HTR-8/SVneo (cell line): ENCODE measurements around the gene PPARD.

Experiments
- DNase-seq: peaks from one replicate; pipeline ENCODE4 v3.0.0; 2011; ENCODE audit warnings: low spot score, mixed read lengths; ENCODE audit not compliant: insufficient read length
- FAIRE-seq: peaks from 2 replicates; lab custom pipeline; 2011; peaks lifted over from hg19 to GRCh38; lab: Jason Lieb, UNC

PPARD gene

DNA sequence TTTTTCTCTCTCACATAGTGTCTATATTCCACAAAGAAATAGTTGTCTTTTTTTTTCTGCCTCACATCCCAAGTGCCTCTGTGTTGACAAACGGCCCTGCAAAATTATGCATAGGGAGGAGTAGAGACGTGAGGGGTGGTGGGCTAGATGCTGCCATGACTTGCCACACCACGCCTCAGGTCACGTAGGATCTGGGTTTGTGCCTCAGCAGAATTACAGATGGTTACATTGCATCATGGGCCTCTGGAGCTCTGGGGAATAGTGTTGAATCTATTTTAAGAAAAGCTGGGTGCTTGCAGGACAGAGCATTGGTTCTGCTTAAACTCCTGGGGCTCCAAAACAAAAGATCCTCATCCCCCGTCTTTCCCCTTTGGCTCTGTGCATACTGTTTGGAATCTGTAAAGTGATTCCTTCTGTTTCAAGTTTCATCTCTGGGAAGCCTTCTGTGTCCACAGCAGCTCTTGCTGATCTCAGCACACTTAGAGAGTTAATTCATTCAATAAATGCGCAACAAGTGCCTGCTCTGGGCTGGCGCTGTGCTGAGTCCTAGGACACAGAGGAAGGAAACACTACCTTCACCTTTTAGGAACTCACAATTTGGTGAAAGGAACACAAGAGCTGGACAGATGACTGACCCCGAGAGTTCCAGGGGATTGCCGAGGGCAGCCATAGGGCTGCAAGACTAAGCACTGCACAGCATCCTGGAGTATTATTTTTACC, 112.2 kb downstream of the PPARD start:
- no peak for FAIRE-seq

DNA sequence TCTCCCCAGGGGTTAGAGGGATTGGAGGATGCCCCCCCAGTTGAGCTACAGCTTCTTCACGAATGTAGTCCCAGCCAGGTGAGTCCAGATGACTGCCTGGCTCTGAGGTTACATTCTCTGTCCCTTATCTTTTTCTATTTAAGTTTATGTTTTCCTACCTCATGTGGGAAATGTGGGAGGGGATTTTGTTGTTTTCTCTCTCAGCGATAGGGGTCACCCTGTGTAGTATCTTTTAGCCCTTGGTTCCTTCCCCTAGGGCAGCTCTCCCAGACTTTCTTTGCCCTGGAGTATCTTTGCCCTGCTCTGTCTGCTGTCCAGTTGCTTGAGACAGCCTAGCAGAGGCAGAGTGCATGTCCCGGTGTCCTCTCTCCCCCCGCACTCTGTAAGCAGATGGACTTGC, 115.5 kb downstream of the PPARD start:
- DNase-seq, result no peak
- FAIRE-seq, result no peak

More for the DNA sequence above, 112.2 kb downstream of the PPARD start:
- no peak for DNase-seq

DNA sequence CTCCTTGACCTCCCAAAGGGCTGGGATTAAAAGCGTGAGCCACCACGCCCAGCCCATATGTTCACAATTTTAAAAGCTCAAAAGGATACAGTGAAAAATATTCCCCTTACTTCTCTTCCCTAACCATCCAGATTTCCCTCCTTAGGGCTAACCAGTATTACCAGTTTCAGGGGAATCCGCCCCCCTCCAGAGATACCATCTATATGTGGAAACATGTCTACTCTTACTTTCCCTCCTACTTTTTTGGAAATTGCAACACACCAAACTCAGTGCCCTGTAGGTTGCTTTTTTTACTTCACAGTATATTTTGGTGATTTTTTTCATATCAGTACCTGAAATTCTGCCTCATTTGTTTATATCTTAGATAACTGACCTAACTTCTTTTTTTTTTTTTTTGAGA, 118.9 kb downstream of the PPARD start:
- DNase-seq (no peak), FAIRE-seq (no peak)

DNA sequence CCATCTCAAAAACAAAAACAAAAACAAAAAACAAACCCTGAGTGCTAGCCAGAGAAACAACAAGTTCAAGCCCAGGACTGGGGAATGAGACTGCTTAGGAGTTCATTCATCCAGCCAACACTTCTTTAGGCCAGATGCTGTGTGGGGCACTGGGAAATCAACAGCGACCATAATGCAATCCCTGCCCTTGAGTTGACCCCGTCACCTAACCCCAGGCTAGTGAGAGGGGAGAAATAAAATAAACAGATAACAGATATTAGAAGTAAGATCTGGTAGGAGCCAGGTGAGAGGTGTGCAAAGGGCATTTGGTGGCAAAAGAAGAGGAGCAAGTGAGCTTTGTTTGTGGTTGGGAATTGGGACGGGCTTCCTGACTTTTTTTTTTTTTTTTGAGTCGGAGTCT, 120.9 kb downstream of the PPARD start:
- DNase-seq (no peak), FAIRE-seq (no peak)

DNA sequence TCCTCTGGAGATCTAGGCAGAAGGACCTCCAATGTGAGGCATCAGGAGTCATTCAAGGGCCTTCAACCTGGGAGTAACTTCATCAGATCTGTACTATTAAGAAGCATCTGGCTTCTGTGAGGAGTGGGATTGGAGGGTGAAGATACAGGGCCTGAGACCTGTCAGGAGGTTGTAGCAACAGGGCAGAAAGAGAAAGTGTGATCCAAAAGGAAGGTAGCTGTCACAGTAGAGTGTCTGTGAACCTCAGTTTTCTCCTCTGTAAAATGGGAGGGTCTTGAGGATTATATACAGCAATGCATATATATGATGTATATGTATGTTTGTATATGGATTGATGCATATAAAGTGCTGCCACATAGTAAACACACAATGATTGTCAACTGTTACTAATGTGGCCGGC, 123.3 kb downstream of the PPARD start:
- FAIRE-seq, result no peak

DNA sequence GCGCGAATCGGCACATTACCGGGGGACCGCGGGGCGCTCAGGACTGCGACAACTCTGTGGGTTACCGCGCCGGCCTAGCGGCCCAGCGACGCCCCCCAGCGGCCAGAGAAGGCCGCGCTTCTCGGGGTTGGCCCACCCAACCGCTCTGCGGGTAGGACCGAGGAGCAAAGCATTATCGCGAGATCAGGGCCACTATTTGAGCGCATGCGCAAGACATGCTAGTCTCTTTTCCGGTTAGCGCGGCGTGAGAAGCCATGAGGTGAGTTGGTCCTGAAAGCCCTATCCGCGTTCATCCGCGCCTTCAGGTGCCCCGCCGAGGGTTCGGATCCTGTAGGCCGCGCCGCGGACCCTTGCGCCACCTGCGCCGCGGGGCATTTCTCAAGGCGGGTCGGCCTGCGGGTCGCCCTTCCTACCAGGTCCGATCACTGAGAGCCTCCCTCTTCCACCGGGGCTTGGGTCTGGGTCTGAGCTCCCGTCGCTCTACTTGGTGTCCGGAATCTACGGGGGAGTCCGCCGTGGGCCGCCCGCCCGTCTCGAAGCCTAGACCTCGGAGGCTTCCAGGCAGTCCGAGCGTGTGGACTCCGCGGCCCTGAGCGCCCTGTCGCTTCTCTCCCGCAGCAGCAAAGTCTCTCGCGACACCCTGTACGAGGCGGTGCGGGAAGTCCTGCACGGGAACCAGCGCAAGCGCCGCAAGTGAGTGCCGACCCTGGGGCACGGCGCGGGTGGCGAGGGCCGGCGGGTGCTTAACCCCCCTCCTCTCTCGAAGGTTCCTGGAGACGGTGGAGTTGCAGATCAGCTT, 126.0 kb downstream of the PPARD start, which contains the start of gene RPL10A:
Gene RPL10A (plus strand): TSS at position 221 of the 799 bp plus-strand sequence. CDS start 34 bp downstream, at position 255.
- FAIRE-seq (peak; percentile 49), DNase-seq (peak; percentile 97)

More for the DNA sequence above, 123.3 kb downstream of the PPARD start:
- no peak for DNase-seq

DNA sequence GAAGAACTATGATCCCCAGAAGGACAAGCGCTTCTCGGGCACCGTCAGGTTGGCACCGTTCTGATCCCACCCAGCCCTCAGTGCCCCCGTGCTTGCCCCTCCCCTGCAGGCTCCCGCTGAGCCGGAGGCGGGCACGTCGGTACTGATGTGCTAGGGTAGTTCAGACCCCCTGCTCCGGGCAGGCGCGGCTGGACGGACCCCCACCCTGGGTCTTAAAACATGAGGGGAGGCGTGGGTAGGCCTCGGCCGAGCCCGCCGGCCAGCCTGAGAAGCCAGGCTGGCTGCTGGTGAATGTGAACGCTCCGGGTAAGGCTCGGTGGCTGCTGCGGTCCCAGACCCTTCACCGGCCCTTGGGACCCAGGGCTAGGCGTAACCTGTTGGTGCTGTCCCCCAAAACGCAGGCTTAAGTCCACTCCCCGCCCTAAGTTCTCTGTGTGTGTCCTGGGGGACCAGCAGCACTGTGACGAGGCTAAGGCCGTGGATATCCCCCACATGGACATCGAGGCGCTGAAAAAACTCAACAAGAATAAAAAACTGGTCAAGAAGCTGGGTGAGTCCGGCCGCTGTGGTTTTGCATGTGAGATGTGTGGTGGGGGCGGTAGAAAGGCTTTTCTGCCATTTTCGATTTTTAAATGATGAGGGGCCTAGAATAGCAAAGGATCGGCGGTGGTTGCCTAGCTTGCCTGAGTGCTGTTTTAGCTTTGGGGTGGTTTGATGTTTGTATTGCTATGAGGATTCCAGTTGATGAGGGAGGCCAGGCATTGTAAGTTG, 126.8 kb downstream of the PPARD start:
- DNase-seq, result no peak
- no peak for FAIRE-seq

DNA sequence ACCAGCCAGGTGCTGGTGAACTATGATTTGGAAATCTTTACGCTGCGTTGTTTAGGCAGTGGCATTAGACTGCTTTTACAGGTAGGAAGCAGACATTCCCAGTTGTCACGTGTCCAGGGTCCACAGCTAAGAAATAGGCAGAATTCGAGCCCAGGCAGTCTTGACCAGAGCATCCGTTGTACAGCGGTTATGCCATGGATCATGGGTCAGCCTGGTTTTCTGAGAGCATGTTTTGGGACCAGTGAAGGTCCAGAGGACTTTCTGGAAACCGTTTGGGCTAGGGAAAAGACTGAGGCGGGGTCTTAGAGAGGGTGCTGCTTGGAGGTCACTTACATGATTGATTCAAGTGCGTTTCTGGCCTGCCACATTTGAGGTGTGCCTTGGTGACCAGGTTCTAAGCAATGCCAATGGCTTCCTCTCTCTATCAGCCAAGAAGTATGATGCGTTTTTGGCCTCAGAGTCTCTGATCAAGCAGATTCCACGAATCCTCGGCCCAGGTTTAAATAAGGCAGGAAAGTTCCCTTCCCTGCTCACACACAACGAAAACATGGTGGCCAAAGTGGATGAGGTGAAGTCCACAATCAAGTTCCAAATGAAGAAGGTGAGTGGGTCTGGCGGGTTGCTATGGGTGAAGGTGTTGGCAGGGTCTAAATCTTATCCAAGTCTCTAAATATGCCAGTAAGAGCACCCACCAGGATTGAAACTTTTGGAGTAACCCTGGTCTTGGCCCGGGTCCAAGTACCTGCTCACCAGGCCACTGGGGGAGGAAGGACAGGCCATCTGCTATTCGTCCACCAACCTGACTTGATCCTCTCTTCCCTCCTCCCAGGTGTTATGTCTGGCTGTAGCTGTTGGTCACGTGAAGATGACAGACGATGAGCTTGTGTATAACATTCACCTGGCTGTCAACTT, 127.6 kb downstream of the PPARD start:
- FAIRE-seq (no peak), DNase-seq (no peak)

DNA sequence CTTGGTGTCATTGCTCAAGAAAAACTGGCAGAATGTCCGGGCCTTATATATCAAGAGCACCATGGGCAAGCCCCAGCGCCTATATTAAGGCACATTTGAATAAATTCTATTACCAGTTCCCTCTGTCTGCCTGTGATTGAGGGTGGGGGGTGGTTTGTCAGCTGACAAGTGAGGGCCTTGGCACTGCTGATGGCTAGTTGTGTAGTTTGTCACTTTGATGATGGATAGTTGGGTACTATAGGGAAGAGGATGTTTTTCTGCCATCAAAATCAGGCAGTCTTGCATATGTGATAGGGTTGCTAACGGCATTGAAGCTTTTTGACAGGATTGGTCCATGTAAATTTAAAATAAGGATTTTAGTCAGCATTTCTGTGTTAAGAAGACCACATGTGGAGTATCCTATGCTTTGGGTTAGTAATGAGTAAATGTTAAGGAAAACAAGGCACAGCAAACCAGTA, 128.3 kb downstream of the PPARD start:
- FAIRE-seq (no peak), DNase-seq (no peak)

DNA sequence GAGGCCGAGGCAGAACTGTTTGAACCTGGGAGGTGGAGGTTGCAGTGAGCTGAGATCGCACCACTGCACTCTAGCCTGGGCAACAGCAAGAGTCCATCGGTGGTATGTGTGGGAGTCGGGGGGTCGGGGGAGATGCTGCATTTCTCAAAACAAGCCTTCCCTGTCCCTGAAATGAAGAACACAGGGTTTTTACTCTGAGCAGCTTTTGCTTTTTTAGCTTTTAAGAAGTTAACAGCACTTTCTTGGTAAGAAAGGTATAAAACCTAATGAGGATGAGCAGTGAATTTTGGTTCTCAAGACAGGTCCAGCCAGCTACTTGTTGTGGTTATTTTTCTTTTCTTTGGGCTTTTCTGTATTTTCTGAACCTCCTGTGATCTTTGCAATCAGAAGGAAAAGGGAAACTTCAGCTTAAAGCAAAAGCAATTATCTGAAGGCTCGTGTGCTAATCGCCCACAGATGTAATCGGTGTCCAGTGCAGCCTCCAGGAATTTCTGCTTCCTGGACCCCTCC, 129.5 kb downstream of the PPARD start:
- DNase-seq (no peak), FAIRE-seq (no peak)

DNA sequence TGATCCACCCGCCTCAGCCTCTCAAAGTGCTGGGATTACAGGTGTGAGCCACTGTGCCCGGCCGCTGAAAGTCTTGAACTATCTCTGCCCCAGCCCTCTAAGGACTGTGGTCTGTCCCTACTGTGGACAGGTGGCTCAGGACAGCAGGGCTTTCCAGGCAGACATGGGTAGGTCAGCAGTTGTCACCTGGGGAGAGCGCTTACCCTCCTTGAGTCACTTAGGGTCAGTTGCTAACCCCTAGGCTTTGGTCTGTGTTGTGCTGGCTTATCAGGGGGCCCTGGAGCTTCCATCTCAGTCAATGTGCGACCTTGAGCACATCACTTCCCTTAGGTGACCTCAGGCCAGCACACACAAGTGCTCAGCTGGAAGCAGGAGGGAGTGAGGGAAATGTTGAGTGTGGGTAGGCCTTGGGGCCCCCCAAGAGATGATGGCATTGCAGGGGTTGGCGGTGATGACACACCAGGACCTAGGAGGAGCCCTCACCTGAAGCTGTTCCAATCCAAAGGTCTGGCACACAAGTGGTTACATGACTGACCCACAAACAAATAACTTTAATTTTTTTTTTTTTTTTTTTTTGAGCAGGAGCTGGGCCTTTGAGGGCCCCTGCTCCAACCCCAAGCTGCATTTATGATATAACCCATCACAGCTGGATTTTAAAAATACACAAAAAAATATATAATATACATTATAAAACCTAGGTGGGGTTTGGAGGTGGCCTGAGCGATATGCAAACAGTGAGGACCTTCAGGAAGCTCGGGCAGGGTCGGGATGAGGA, 130.9 kb downstream of the PPARD start:
- no peak for FAIRE-seq
- no peak for DNase-seq

DNA sequence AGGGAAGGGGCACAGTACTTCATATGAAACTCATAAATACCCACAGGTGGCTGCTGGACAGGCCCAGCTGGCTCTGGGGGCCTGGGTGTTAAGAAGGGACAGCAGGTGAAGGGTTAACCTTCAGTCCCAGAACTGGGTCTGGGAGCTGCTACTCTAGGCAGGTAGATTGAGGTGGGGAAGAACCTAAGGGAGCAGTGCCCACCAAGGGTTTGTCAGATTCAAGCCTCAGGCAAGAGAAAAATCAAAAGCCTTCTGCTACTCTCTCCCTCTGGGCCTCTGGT, 131.4 kb downstream of the PPARD start:
- DNase-seq, result no peak
- FAIRE-seq, result no peak

DNA sequence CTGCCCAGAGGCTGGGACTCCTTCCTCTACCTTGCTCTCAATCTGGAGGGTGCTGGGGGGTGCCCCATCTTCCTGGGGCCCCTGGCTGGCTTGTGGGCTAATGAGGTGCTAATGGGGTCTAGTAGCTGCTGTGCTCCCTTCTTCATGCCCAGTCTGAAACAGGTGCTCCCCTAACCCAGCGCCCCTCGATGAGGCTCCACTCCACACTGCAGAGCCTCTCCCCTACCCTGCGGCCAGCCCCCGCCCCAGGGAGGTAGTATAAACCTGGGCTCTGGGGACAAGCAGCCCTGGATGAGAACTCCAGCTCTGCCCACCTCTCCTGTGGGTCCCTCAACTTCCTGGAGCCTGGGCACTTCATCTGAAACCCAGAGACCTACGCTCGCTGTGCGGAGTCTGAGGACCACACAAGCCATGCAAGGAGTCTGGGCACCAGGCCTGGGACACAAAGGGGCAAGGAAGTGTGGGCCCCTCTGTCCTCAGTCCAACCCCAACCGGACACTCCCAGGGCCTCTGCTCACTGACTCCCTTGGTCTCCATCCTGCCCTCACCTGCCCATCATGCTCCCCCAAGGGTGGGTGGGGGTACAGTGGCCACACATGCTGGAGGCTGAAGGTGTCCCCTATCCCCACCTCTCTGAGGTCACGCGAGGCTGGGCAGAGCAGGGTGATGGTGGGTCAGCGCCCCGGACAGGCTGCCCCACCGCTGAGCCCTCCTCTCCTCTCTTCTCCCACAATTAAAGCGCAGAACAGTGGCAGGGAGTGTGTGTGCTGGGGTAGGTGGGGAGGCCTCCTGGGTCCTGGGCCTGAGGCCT, 132.0 kb downstream of the PPARD start:
- DNase-seq (no peak), FAIRE-seq (no peak)

DNA sequence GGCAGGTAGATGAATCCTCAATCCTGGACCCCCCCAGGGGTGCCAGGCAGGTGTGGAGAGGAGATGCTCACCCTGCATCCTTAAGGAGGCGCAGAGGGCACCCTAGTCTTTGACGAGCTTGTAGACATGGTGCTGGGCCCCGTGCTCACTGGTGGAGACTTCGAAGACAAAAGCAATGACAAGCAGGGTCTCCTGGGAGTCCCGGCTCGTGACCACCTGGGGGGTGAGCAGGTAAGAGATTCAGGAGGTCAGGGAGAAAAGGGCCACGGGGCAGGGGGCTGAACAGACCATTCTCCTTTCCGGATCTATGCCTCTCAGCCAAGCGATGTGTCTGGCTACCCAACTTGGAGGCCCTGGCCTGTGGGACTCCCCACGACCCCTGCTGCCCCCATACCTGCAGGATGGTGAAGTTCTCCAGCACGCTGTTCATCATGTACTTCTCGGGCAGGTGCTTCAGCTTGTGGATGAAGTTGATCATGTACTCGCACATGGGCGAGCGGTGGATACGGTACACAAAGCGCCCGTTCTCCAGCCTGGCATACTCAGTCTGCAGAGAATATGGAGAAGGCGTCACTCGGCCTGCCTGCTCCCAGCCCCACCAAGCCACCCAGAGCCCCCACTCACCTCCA, 132.7 kb downstream of the PPARD start:
- no peak for FAIRE-seq
- no peak for DNase-seq

DNA sequence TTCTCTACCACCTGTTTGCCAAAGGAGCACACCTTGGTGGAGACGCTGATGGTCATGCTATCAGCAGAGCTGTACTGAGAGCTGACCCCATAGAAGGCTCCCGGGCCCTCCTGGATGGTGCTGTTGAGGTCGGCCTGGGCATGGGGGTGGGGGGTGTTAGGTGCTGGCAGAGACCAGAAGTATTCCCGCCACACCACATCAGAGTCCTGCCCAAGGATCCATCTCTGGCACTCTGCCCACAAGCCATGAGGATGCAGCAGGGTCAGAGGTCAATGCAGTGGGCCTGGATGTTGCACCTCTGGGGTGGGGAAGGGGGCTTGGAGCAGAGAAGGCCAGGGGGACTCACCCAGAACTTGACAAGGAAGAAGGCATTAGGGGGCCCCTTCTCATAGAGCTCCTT, 133.2 kb downstream of the PPARD start:
- DNase-seq (no peak), FAIRE-seq (no peak)

DNA sequence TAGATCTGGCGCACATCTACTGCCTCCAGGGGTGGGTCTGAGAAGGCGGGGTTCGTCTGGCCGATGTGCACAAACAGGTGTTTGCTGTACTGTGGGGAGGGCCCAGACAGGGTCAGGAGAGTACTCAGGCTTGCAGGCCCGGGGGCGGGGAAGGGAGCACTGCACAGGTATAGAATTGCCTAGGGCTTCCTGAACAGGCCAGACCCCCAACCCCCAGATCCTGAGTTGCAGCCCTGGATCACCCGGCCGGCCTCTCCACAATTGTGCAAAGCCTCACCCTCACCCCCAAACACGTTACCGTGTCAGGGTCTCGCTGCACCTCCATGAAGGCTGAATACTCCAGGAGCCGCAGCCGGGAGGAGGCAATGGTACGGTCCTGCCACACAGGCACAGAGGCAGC, 133.6 kb downstream of the PPARD start:
- FAIRE-seq, result no peak

DNA sequence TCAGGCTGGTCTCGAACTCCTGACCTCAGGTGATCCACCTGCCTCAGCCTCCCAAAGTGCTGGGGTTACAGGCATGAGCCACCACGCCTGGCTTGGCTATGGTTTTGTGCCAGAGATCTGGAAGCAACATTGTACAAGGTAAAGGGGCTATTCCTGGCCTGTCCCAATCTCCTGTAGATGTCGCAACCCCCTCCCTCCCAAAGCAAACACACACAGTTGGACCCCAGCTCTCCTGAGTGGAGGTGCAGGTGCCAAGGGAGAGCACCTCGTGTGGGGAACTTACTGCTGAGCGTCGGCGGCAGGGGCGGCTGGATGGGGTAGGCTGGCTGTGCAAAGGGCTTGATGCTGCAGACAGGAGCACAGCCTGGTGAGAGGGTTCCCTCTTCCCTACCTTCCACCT, 134.7 kb downstream of the PPARD start:
- FAIRE-seq (no peak), DNase-seq (no peak)

More for the DNA sequence above, 133.6 kb downstream of the PPARD start:
- DNase-seq, result no peak
